Esophagus muscularis mucosa (tissue), 3 donors: ENCODE data around the gene CDK2AP2.

Experiments used
- POLR2A ChIP-seq: fragments of 450-650 bp; IDR thresholded peaks from one replicate; pipeline ENCODE4 v1.6.1; 2017; ENCODE audit warnings: antibody characterized with exemption, moderate library complexity, mild to moderate bottlenecking, low read depth
- POLR2AphosphoS5 ChIP-seq, 2 donors: sonication (generic); formaldehyde crosslinking; IDR thresholded peaks; one replicate each; pipeline ENCODE4 v1.6.1; 2017; ENCODE audit warnings: antibody characterized with exemption in 2 of 2
- TF ChIP-seq, protein P1 (sequence below), 3 experiments: fragments of 200-600 bp in 2 of 3; fragments of 450-650 bp in 1 of 3; sonication (generic) in 2 of 3; IDR thresholded peaks; one replicate each; pipeline ENCODE4 v1.5.1; 2017 to 2019; ENCODE audit warnings: antibody characterized with exemption in 3 of 3, mild to moderate bottlenecking in 2 of 3, moderate library complexity in 1 of 3

DNA sequence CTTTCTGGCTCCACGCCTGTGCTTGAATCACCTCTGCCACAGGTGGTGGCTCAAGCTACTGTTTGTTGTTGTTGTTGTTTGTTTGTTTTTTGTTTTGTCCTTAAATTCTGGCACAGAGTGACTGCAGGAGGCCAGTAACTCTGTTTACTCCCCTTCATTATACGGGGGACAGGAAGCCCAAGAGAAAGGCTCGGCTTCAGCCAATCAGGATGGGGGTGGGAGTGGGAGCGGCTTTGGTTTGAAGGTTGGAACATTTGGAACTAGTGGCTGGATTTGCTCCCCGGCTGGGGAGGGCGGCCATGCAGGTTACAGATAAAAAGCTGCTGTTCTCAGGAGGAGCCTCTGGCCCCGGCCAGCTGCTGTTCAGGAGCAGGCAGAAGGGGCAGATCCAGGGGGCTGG is 35.0 kb upstream of the CDK2AP2 start:
- TF ChIP-seq, protein P1, sequence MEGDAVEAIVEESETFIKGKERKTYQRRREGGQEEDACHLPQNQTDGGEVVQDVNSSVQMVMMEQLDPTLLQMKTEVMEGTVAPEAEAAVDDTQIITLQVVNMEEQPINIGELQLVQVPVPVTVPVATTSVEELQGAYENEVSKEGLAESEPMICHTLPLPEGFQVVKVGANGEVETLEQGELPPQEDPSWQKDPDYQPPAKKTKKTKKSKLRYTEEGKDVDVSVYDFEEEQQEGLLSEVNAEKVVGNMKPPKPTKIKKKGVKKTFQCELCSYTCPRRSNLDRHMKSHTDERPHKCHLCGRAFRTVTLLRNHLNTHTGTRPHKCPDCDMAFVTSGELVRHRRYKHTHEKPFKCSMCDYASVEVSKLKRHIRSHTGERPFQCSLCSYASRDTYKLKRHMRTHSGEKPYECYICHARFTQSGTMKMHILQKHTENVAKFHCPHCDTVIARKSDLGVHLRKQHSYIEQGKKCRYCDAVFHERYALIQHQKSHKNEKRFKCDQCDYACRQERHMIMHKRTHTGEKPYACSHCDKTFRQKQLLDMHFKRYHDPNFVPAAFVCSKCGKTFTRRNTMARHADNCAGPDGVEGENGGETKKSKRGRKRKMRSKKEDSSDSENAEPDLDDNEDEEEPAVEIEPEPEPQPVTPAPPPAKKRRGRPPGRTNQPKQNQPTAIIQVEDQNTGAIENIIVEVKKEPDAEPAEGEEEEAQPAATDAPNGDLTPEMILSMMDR (IDR thresholded peaks at IDR 0.05): no peak
- TF ChIP-seq POLR2AphosphoS5 (IDR thresholded peaks at IDR 0.05) (no peak), POLR2A (no peak)
